8988T (cell line): Measurements from ENCODE around the gene SPATA7.

Experiments used
- DNase-seq: peaks from one replicate; pipeline ENCODE4 v3.0.0; 2011

Gene SPATA7

DNA sequence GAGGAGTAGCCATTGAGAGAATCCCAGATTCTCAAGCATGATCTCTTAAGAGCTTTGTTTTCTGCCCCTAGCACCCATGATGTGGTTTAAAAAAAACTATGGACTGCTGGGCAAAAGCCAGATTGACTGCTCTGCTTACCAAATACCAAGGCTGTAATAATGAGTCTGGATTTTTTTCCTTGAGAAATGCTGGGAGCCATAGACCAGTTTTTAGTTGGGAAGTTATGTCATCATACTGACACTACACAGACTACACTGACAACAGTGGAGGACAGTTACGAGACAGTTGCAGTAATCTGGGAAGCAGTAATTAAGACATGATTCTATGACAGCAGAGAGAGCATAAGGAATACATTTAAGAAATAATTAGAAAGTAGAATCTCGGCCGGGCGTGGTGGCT lies 35.8 kb downstream of the SPATA7 start:
- no peak for DNase-seq

DNA sequence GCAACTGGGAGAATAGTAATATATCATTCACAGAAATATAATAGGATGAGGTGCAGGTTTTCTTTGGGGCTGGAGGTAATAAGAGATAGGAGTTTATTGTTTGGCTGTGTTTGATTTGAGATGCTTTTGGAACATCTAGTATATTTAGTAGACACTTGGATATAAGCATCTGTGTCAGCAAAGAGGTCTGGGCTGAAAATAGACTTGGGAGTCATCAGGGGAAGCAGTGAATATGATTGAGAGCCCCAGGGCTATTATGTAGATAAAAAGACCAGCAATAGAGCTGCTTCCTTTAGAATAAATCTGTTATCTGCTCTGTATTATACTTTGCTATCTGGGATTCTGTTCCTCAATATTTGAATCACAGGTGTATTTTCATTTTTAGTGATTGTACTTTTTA lies 36.6 kb downstream of the SPATA7 start:
- no peak for DNase-seq

DNA sequence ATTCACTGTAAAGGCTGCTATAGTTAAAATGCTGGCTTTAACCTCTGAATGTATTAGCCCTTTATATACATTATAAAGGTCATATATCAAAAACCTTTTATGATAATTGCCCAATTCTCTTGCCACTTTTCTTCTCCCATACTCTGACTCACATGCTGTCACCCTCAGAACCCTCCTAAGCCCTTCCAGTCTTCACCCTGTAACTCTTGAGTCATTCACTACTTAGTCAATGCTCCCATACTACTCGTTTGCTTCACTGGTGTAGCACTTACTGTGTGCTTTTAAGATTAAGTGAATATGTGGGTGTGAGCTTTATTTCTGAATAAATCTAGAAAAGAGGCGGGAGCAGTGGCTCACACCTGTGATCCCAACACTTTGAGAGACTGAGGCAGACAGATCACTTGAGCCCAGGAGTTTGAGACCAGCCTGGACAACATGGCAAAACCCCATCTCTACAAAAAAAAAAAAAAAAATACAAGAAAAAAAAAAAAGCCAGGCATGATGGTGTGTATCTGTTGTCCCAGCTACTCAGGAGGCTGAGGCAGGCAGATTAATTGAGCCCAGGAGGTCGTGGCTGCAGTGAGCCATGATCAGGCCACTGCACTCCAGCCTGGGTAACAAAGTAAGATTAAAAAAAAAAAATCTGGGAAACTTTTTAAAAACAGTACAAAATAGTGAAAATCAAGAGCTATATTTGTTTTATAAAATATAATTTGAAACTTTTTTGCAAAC lies 37.6 kb downstream of the SPATA7 start:
- DNase-seq, result no peak

DNA sequence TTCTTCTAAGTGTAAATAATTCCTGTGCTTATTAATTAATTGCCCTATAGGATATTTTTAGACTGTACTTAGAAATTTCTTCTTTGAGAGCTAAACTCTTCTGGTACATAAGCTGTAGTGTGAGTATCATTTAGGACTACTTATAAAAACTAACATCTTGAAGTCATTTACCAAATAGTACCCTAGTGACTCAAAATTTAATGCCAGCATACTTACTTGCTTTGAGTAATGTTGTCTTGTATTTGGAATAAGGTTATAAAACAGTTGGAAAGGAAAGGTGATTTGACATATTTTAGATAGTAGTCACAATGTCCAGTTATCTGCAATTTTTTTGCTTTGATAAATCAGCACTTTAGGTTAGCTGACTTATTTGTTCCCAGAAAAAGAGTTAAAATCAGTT lies 39.1 kb downstream of the SPATA7 start:
- no peak for DNase-seq

DNA sequence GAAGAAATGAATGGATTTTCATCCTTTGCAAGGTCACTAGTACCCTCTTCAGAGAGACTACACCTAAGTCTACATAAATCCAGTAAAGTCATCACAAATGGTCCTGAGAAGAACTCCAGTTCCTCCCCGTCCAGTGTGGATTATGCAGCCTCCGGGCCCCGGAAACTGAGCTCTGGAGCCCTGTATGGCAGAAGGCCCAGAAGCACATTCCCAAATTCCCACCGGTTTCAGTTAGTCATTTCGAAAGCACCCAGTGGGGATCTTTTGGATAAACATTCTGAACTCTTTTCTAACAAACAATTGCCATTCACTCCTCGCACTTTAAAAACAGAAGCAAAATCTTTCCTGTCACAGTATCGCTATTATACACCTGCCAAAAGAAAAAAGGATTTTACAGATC lies 40.8 kb downstream of the SPATA7 start:
- no peak for DNase-seq

DNA sequence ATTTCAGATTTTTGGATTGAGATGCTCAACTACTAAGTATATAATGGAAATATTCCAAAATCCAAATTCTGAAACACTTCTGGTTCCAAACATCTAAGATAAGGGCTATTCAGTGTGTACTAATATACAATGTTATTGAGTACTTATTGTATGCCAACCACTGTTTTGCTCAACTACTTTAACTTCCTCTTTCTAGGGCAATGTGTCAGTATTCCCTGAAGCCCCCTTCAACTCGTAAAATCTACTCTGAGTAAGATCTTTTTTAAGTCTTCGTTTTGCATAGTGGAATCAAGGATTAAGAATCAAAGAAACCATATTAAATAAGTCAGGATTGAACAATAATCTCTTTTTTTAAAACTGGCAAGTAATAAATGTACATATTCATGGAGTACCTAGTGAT lies 45.5 kb downstream of the SPATA7 start:
- DNase-seq, result no peak

DNA sequence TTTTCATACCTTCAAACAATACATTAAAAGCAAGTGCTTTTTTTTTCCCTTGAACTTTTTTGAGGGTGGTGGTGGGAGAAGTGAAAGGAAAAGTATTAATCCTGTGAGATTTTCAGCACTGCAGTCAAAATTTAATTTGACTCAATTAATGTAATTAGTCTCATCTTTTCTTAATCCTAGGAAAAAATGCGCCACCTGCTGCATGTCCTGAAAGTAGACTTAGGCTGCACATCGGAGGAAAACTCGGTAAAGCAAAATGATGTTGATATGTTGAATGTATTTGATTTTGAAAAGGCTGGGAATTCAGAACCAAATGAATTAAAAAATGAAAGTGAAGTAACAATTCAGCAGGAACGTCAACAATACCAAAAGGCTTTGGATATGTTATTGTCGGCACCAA lies 52.2 kb downstream of the SPATA7 start:
- DNase-seq, result no peak

DNA sequence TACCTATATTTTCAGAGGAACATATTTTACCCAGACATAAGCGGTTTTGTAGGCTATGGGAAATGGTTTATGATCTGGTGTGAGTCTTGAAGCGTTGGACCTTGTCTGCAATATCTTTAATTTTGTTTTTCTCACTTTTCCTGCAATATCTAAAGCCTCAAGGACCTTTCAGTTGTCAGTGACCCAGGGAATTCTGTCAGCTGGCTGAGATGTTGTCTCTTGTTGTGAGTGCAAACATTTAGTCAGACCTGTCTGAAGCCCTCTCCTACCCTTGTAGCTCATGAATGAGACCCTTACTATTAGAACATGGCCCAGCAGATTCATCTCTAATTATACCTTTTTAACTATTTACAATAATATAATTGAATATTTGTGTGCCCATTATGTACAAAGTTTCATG lies 53.6 kb downstream of the SPATA7 start:
- no peak for DNase-seq

DNA sequence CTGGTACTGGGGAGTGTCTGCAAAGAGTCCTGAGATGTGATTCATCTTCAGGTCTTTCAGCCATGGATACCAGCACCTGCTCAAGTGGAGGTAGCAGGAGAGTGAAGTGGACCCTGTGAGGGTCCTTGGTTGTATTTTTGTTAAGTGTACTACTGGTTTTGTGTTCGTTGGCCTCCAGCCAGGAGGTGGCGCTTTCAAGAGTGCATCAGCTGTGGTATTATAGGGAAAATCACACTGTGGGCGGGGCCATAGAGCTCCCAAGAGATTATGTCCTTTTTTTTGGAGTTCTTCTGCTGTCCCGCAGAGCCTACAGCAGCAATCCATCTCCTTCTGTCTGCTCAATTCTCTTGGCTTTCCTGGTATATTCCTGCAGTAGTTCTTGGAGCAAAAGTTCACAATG lies 66.8 kb downstream of the SPATA7 start:
- no peak for DNase-seq

DNA sequence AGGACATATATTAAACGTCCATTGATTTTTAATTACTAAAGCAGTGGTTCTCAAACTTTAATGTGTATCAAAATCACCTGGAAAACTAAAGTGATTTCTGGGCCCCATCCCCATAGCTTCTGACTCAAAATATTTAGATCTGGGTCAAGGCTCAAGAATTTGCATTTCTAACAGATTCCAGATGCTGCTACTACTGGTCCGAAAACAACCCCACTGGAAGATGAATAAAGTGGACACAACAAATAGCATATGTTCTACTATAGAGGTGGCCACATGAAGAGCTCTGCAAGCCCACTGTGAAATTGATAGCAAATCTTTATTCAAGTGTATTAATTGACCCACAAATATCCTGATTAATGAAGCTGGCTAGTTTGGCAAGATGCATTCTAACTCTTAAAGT lies 69.4 kb downstream of the SPATA7 start:
- no peak for DNase-seq

DNA sequence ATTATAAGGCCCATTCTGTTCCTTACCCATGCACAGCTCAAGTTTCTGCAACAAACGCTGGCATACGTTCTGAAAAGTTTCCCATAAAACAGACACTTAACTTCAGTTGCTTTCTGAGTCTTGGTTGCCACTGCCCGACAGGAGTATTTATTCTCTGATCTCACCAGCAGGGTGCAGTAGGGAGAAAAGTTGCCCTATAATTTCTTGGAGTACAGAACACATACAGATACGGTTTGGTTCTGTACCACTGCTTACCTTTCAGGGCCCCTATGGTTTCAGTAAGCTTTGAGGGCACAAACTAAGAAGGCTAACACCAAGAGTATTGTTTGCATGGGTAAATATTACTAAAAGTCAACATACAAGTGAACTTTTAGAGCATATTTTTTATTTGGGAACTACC lies 77.9 kb downstream of the SPATA7 start:
- no peak for DNase-seq

DNA sequence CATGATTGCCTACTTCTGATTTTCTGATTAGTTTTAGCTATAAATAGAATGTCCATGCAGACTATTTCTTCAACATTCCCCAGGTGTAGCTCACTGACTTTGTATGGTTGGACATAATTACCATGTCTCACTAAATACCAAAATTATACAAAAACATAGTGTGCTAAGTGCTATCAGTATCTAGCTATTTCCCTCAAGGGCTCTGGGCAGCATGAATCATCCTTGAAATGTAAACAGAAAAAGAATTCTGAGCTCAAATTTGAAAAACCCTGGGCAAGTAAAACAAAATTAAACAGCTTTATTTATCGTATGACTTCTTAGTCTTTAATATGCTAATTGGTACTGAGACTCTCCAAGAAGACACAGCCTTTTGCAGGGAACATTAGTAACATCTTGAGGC lies 82.9 kb downstream of the SPATA7 start:
- DNase-seq, result no peak

DNA sequence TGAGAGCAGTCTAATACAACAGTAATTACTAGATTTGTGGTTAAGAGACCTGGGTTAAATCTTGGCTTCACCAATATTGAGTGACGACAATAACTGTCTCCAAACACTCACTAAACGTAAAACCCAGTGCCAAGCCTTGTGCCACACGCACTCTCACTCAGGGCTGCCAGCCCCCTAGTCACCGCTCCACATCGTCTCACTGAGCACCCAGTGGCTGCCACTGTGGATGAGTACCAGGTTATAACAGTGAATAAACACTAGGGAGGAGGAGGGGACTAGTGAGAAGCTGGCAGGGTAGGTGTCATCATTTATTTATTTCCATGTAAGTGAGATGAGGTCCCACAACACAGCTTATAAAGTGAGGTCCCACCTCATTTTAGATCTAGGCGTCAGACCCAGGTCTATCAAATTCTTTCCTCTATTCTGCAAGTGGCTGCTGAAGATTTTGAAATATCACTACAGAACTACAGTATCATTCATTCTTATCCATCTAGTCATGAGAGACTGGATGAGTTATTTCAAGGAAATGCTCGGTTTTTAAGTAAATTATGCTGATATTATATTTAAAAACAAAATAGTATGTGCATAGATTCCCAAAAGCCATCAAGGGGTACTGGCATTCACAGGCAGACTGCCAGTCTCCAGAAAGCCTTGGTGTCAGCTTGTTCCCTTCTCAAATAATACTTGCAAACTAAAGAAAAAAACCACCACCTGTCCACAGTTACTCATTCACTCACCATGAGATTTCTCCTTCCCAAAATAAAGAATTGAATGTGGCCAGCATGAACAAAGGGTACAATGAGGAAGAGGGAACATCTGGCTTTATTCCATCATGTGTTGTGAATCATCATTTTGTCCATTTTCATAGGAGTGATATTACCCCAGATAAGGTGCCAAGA lies 85.3 kb downstream of the SPATA7 start:
- no peak for DNase-seq

DNA sequence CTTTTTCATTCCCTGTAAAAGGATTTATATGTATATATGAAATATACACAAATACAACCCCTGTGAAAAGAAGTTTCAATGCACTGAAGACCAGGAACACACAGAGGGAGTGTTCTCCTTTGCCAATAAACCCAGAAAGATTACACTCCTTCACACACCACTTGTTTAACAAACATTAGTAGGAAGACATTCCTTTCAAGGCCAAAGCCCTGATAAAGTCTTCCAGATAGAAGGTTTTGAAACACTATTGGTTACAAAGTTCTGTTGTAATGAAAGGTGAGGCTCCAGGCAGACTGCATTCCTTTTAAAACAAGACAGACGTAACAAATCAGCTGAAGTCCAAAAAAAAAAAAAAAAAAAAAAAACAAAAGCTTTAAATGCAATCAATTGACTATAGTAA lies 88.3 kb downstream of the SPATA7 start:
- DNase-seq, result no peak

DNA sequence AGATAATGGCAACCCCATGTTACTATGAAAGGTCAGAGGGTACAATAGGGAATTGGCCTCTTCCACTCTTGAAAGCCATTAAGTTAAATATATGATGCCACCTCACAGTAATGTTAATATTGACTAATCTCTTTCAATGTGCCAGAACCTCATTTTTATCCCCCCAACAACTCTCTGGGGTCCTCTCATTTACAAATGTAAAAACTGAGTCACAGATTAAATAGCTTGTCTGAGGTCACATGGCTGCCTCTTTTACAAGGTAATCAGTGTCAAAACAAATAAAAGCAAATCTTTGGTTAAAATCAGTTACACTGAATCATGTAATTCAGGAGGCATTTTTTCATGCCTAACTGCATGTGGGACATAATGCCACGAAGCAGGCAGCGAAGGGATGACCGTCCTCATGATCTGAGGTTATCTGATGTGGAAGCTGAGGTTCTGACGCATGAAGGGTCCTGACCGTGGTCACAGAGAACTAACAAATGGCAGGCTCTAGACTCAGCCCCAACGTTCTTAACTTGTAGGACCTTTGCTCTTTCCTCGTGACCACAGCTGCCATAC lies 90.8 kb downstream of the SPATA7 start:
- DNase-seq, result no peak

DNA sequence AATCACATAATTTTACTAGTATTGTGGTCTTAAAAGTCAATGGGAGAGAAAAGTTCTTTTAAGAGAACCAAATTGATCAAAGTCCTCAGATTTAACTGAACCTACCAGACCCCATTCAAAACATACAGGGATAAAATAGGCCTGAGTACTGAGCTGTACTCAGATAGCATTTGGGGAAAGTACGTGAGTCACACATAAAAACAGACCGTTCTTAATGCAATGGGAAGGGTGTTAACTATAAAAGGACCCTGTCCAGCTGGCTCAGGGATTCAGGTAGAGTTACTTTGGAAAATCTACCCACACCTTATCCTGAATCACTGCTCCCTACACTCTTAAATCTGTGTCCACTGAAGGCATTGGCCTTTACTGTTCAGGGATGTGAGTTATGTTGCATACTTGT lies 91.4 kb downstream of the SPATA7 start:
- DNase-seq, result no peak

DNA sequence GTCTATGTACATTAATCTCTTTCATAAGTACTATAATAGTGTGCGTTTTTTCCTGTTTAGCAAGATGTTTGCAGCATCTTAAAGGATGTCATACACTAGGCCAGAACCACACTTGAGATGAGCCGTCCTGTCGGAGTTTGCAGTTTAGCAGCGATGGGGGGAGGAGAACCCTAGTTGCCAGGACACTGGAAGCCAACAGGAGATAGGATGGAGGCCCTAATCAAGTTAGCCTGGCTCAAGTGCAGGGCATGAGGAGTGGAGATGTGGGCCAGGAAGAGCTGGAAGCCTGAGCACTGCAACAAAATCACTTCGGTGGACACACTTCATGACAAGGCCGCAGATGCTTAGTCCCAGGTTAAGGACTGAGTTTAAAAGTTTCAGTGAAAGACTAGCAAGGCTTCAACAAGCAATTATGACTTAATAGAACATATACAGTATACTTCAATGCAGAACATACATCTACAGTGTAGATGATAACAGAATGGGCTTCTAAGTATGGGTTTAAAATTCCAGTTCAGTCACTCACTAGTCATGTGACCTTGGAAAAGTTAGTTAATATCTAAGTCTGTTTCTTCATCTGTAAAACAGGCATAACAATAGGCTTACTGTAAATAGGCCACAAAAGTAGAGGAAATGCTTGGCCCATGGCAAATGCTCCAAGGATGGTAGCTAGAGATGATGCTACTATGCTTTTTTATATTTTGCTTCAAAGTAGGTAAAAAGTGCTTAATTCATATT lies 92.2 kb downstream of the SPATA7 start:
- no peak for DNase-seq

DNA sequence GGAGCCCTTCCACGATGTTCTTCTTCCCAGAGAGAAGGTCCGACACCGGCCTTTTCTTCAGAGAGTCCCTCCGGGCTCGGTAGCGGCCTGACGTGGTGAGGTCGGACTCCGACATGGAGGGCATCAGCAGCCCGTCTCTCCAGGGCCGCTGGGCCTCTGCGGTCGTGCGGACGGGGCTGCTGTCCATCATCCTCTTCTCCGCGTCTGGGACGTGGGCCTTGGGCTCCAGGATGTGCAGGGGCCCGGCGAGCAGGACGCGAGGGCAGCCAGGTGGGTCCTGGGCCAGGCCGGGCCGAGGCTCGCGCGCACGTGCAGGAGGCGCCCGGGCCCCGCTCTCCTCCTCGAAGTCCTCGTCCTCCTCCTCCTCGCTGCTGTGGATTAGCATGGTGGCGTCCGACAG lies 93.5 kb downstream of the SPATA7 start:
- no peak for DNase-seq

DNA sequence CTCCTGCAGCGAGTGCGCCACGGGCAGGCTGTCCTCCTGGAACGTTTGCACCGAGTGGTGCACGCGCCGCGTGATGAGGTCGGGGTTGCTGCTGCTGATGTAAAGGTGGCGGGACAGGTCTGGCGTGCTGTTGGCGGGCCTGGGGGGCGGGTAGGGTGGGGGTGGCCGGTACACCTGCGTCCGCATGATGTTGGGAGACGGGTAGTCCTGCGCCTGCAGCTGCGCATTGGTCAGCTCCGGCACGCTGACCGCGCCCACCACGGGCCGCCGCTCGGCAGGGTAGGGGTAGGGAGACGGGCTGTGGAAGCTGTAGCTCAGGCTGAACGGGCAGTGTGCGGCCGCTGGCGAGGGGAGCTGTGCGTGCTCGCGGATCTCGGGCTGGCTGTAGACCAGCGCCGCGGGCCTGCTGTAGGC lies 94.1 kb downstream of the SPATA7 start:
- no peak for DNase-seq

DNA sequence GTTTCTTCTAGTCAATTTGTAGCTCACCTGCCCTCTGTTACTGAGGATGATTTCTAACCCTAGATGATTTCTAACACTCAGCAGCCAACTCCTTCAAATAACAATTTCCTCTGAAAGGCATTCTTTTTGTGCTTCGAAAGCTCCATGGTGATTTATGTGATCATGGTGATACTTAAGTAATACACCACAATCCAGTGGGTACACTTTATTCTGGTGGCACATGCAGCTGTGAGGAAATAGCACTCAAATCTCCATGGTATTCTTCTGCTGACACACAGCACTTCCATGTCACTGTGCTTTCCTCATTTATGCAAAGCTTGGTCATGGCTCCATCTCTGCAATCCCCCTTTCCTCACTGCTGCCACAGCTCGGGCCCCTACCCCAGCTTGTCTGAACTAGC lies 95.6 kb downstream of the SPATA7 start:
- DNase-seq, result no peak

DNA sequence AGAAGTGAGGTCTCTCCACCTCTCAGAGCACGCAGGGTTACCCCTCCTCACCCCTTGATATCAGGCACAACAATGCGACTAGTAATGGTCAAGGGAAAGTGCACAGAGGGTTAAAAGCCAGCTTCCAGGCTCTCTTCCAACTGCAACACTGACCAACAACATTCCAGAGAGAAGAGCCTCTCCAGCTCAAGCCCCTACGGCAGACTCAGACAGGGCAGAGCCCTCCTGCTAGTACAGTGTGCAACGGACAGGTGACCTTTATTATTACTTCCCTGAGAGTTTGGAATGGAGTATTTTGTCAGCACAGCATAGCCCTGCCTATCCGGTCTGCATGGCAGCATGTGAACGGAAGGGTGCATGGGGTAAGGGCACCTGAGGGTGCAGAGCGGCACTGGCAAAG lies 96.3 kb downstream of the SPATA7 start:
- no peak for DNase-seq

DNA sequence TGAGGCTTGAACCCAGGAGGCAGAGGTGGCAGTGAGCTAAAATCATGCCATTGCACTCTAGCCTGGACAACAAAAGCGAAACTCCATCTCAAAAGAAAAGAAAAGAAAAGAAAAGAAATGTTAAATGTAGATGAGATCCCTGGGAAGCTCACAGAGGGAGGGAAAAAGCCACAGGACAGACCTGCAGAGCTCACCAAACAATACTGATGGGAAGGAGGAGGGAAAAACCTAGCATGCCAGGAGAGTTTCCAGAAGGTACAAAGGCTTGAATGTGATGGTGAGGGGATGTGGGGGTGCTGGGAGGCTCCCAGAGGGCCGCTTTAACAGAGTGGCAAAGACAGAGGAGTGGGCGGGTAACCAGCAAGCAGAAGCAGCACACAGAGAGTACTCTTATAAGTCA lies 97.1 kb downstream of the SPATA7 start:
- DNase-seq, result no peak
